ENCODE results near the gene UQCRC1.

UQCRC1 gene

GRCh38 chr3:48644898-48645760 is 35.7 kb upstream of the UQCRC1 start:
- Histone ChIP-seq H3K4me1 (ENCODE audit: control insufficient read depth, insufficient read depth, low read length) (no peaks in the 10 kb centered on the region), H3K4me3 (ENCODE audit: low read depth, low read length) (no peak overlapping the region), H3K9me3 (ENCODE audit: control insufficient read depth, insufficient read depth, low read length) (no peaks in the 10 kb centered on the region), H3K27me3 (ENCODE audit: control insufficient read depth, insufficient read depth, low read length) (no peaks in the 10 kb centered on the region), H3K9ac (ENCODE audit: low read depth, low read length) (no peak overlapping the region), H3K27ac (ENCODE audit: low read depth, low read length) (no peak overlapping the region), H3K36me3 (ENCODE audit: control insufficient read depth, insufficient read depth, low read length) (peaks cover 91% of the 10 kb centered on the region)

GRCh38 chr3:48642605-48643004 is 33.2 kb upstream of the UQCRC1 start:
- Histone ChIP-seq H3K4me3 (ENCODE audit: low read depth, low read length) (no peak overlapping the region), H3K27me3 (ENCODE audit: control insufficient read depth, insufficient read depth, low read length) (no peaks in the 10 kb centered on the region), H3K36me3 (ENCODE audit: control insufficient read depth, insufficient read depth, low read length) (peaks cover 83% of the 10 kb centered on the region), H3K9me3 (ENCODE audit: control insufficient read depth, insufficient read depth, low read length) (no peaks in the 10 kb centered on the region), H3K9ac (ENCODE audit: low read depth, low read length) (no peak overlapping the region), H3K27ac (ENCODE audit: low read depth, low read length) (no peak overlapping the region), H3K4me1 (ENCODE audit: control insufficient read depth, insufficient read depth, low read length) (no peaks in the 10 kb centered on the region)

- Histone ChIP-seq H3K4me1 (ENCODE audit: control insufficient read depth, insufficient read depth, low read length) (peaks cover 9% of the 10 kb centered on the region), H3K4me3 (ENCODE audit: low read depth, low read length) (no peak overlapping the region), H3K27me3 (ENCODE audit: control insufficient read depth, insufficient read depth, low read length) (no peaks in the 10 kb centered on the region), H3K9me3 (ENCODE audit: control insufficient read depth, insufficient read depth, low read length) (no peaks in the 10 kb centered on the region), H3K9ac (ENCODE audit: low read depth, low read length) (no peak overlapping the region), H3K27ac (ENCODE audit: low read depth, low read length) (no peak overlapping the region), H3K36me3 (ENCODE audit: control insufficient read depth, insufficient read depth, low read length) (peaks cover 84% of the 10 kb centered on the region)
Measured at GRCh38 chr3:48641396-48641795, 31.9 kb upstream of the UQCRC1 start.

- Histone ChIP-seq H3K9me3 (ENCODE audit: control insufficient read depth, insufficient read depth, low read length) (no peaks in the 10 kb centered on the region), H3K4me1 (ENCODE audit: control insufficient read depth, insufficient read depth, low read length) (peaks cover 13% of the 10 kb centered on the region), H3K27me3 (ENCODE audit: control insufficient read depth, insufficient read depth, low read length) (no peaks in the 10 kb centered on the region), H3K27ac (ENCODE audit: low read depth, low read length) (no peak overlapping the region), H3K36me3 (ENCODE audit: control insufficient read depth, insufficient read depth, low read length) (peaks cover 70% of the 10 kb centered on the region), H3K9ac (ENCODE audit: low read depth, low read length) (no peak overlapping the region), H3K4me3 (ENCODE audit: low read depth, low read length) (no peak overlapping the region)
Measured at GRCh38 chr3:48639944-48640606, 30.6 kb upstream of the UQCRC1 start.

- Histone ChIP-seq H3K9me3 (ENCODE audit: control insufficient read depth, insufficient read depth, low read length) (no peaks in the 10 kb centered on the region), H3K27ac (ENCODE audit: low read depth, low read length) (no peak overlapping the region), H3K27me3 (ENCODE audit: control insufficient read depth, insufficient read depth, low read length) (no peaks in the 10 kb centered on the region), H3K36me3 (ENCODE audit: control insufficient read depth, insufficient read depth, low read length) (peaks cover 57% of the 10 kb centered on the region), H3K9ac (ENCODE audit: low read depth, low read length) (no peak overlapping the region), H3K4me3 (ENCODE audit: low read depth, low read length) (no peak overlapping the region), H3K4me1 (ENCODE audit: control insufficient read depth, insufficient read depth, low read length) (peaks cover 15% of the 10 kb centered on the region)
Measured at GRCh38 chr3:48637305-48637704, 27.9 kb upstream of the UQCRC1 start.

- H3K4me3 ChIP-seq (ENCODE audit: low read depth, low read length) = peak overlapping the region; percentile 94
- no peaks in the 10 kb centered on the region for H3K9me3 ChIP-seq (ENCODE audit: control insufficient read depth, insufficient read depth, low read length)
- no peaks in the 10 kb centered on the region for H3K27me3 ChIP-seq (ENCODE audit: control insufficient read depth, insufficient read depth, low read length)
- no peak overlapping the region for H3K9ac ChIP-seq (ENCODE audit: low read depth, low read length)
- H3K36me3 ChIP-seq (ENCODE audit: control insufficient read depth, insufficient read depth, low read length) = peaks cover 57% of the 10 kb centered on the region
- peaks cover 15% of the 10 kb centered on the region for H3K4me1 ChIP-seq (ENCODE audit: control insufficient read depth, insufficient read depth, low read length)
- peak overlapping the region; percentile 83 for H3K27ac ChIP-seq (ENCODE audit: low read depth, low read length)
Measured at GRCh38 chr3:48636149-48636655, 26.8 kb upstream of the UQCRC1 start.

- H3K9ac ChIP-seq (ENCODE audit: low read depth, low read length) = peak within 1 kb of the TSS; percentile 64
- peaks cover 57% of the 10 kb centered on the region for H3K36me3 ChIP-seq (ENCODE audit: control insufficient read depth, insufficient read depth, low read length)
- H3K4me1 ChIP-seq (ENCODE audit: control insufficient read depth, insufficient read depth, low read length) = peaks cover 15% of the 10 kb centered on the region
- no peaks in the 10 kb centered on the region for H3K9me3 ChIP-seq (ENCODE audit: control insufficient read depth, insufficient read depth, low read length)
- no peaks in the 10 kb centered on the region for H3K27me3 ChIP-seq (ENCODE audit: control insufficient read depth, insufficient read depth, low read length)
- H3K4me3 ChIP-seq (ENCODE audit: low read depth, low read length) = peak within 1 kb of the TSS; percentile 94
- H3K27ac ChIP-seq (ENCODE audit: low read depth, low read length) = peak within 1 kb of the TSS; percentile 83
Measured at GRCh38 chr3:48635222-48636021, 26.0 kb upstream of the UQCRC1 start, which contains the start of gene SLC26A6. SLC26A6 (minus strand) TSS chr3:48635461; CDS start chr3:48635393, 68 bp downstream.

GRCh38 chr3:48634661-48635221 is 25.3 kb upstream of the UQCRC1 start:
- Histone ChIP-seq H3K4me3 (ENCODE audit: low read depth, low read length) (peak overlapping the region; percentile 94), H3K36me3 (ENCODE audit: control insufficient read depth, insufficient read depth, low read length) (peaks cover 57% of the 10 kb centered on the region), H3K9ac (ENCODE audit: low read depth, low read length) (peak overlapping the region; percentile 64), H3K27me3 (ENCODE audit: control insufficient read depth, insufficient read depth, low read length) (no peaks in the 10 kb centered on the region), H3K27ac (ENCODE audit: low read depth, low read length) (peak overlapping the region; percentile 83), H3K4me1 (ENCODE audit: control insufficient read depth, insufficient read depth, low read length) (peaks cover 15% of the 10 kb centered on the region), H3K9me3 (ENCODE audit: control insufficient read depth, insufficient read depth, low read length) (no peaks in the 10 kb centered on the region)

- no peak overlapping the region for H3K27ac ChIP-seq (ENCODE audit: low read depth, low read length)
- H3K9me3 ChIP-seq (ENCODE audit: control insufficient read depth, insufficient read depth, low read length) = no peaks in the 10 kb centered on the region
- H3K4me1 ChIP-seq (ENCODE audit: control insufficient read depth, insufficient read depth, low read length) = peaks cover 15% of the 10 kb centered on the region
- peaks cover 58% of the 10 kb centered on the region for H3K36me3 ChIP-seq (ENCODE audit: control insufficient read depth, insufficient read depth, low read length)
- H3K4me3 ChIP-seq (ENCODE audit: low read depth, low read length) = no peak overlapping the region
- no peak overlapping the region for H3K9ac ChIP-seq (ENCODE audit: low read depth, low read length)
- H3K27me3 ChIP-seq (ENCODE audit: control insufficient read depth, insufficient read depth, low read length) = no peaks in the 10 kb centered on the region
Measured at GRCh38 chr3:48633743-48634142, 24.3 kb upstream of the UQCRC1 start.

GRCh38 chr3:48633256-48633655 is 23.8 kb upstream of the UQCRC1 start:
- Histone ChIP-seq H3K36me3 (ENCODE audit: control insufficient read depth, insufficient read depth, low read length) (peaks cover 63% of the 10 kb centered on the region), H3K4me1 (ENCODE audit: control insufficient read depth, insufficient read depth, low read length) (peaks cover 15% of the 10 kb centered on the region), H3K27ac (ENCODE audit: low read depth, low read length) (no peak overlapping the region), H3K9me3 (ENCODE audit: control insufficient read depth, insufficient read depth, low read length) (no peaks in the 10 kb centered on the region), H3K4me3 (ENCODE audit: low read depth, low read length) (no peak overlapping the region), H3K9ac (ENCODE audit: low read depth, low read length) (no peak overlapping the region), H3K27me3 (ENCODE audit: control insufficient read depth, insufficient read depth, low read length) (no peaks in the 10 kb centered on the region)
